Measurements from ENCODE around the gene RNF148.

GRCh38 chr7:122750389-122750788 lies 47.7 kb upstream of the RNF148 start:
- TF ChIP-seq EZH2 (IDR thresholded peaks at IDR 0.05; ENCODE audit: low read depth, low read length, severe bottlenecking), result no peak
- TF ChIP-seq SP1 (IDR thresholded peaks at IDR 0.05; ENCODE audit: low read depth, low read length), result no peak
- TF ChIP-seq ATF2 (IDR thresholded peaks at IDR 0.05; ENCODE audit: low read length), result no peak
- TF ChIP-seq CTCF (IDR thresholded peaks at IDR 0.05; ENCODE audit: control extremely low read depth in 1 of 3, insufficient read depth in 1 of 3, low read depth in 1 of 3, low read length in 3 of 3), result no peak

Data from H1 (cell line).